GM12878 (cell line): ENCODE results near the gene ATP2A2. TPM values are rescaled to one million over a fixed set of nuclear protein-coding genes. Genes with fewer than 3 reads are reported as not detected.

Source experiments
- BACH1 ChIP-seq: fragments of 450-650 bp; IDR thresholded peaks from 2 replicates; pipeline ENCODE4 v1.6.1; 2017; ENCODE audit warnings: mild to moderate bottlenecking, borderline replicate concordance
- CBX5 ChIP-seq: sonication (generic); IDR thresholded peaks from 2 replicates; pipeline ENCODE4 v1.6.1; 2016; ENCODE audit warnings: low read depth, moderate library complexity, mild to moderate bottlenecking, inconsistent platforms
- EED ChIP-seq: sonication (generic); IDR thresholded peaks from 2 replicates; pipeline ENCODE4 v1.6.1; 2016; ENCODE audit warnings: antibody characterized with exemption, low read depth
- GATAD2B ChIP-seq: fragments of 450-650 bp; conservative IDR thresholded peaks from 2 replicates; pipeline ENCODE4 v1.6.1; 2017; ENCODE audit warnings: low read depth, mild to moderate bottlenecking, moderate library complexity
- JUNB ChIP-seq: IDR thresholded peaks from 2 replicates; pipeline ENCODE4 v1.6.1; 2016; ENCODE audit warnings: antibody characterized with exemption, mild to moderate bottlenecking
- LARP7 ChIP-seq: fragments of 450-650 bp; IDR thresholded peaks from 2 replicates; pipeline ENCODE4 v1.6.1; 2017; ENCODE audit warnings: mild to moderate bottlenecking
- MYC ChIP-seq: IDR thresholded peaks from 2 replicates; pipeline ENCODE4 v1.6.1; 2011; ENCODE audit warnings: mild to moderate bottlenecking, low read length, moderate library complexity, inconsistent platforms; ENCODE audit not compliant: insufficient read depth, insufficient replicate concordance, insufficient read length, severe bottlenecking
- NFYA ChIP-seq: IDR thresholded peaks from 2 replicates; pipeline ENCODE4 v1.6.1; 2011; ENCODE audit warnings: low read depth, mild to moderate bottlenecking, low read length, improper control_type of control experiment, borderline replicate concordance
- POLR2A ChIP-seq: IDR thresholded peaks from 2 replicates; pipeline ENCODE4 v1.6.1; 2011; ENCODE audit warnings: low read depth, mild to moderate bottlenecking, low read length
- STAT3 ChIP-seq: IDR thresholded peaks from 2 replicates; pipeline ENCODE4 v1.6.1; 2011; ENCODE audit warnings: low read depth, low read length, improper control_type of control experiment
- TCF7 ChIP-seq: IDR thresholded peaks from 2 replicates; pipeline ENCODE4 v1.6.1; 2014; ENCODE audit warnings: antibody characterized with exemption, borderline replicate concordance
- YY1 ChIP-seq: IDR thresholded peaks from 2 replicates; pipeline ENCODE4 v1.6.1; 2011; ENCODE audit warnings: low read depth, mild to moderate bottlenecking, low read length
- polyA plus RNA-seq, 11 experiments: library from polyadenylated mRNA; depleted of rRNA in 4 of 11; unstranded in 6 of 11; stranded (reverse) in 5 of 11; fragments of >200 nt; fragmentation: Nextera tagmentation in 4 of 11; fragmentation: Illumina TruSeq in 1 of 11; extraction: Ambion mirVana in 4 of 11; extraction: Trizol in 1 of 11; gene quantifications; 1 replicate in 1 of 11; 2 replicates in 10 of 11; pipeline versions ENCODE4 v1.2.1 to v1.2.3, GENCODE V29; 2011 to 2016; ENCODE audit warnings: inconsistent platforms in 2 of 11, missing spikeins in 2 of 11, low read depth in 1 of 11
- total RNA-seq, 4 experiments: library from RNA; depleted of rRNA in 3 of 4; stranded (reverse); fragments of >200 nt in 3 of 4; fragmentation: Illumina TruSeq in 1 of 4; extraction: Trizol in 1 of 4; gene quantifications; 2 replicates each; pipeline versions ENCODE4 v1.2.1 to v1.2.3, GENCODE V29; 2013 to 2021
- TF ChIP-seq, protein P1 (sequence below): IDR thresholded peaks from 2 replicates; pipeline ENCODE4 v1.6.1; 2011; ENCODE audit warnings: borderline replicate concordance, low read depth, mild to moderate bottlenecking, moderate library complexity, low read length; ENCODE audit not compliant: insufficient read depth, poor library complexity, severe bottlenecking

The ATP2A2 gene
- total and polyA plus RNA-seq, 10 of the 15 experiments (the other 5 are each of a cell fraction or from before 2014, with no cell fraction given), result 3.7 to 133 (median 34.4) TPM

- no peak for TF ChIP-seq JUNB
- peak; percentile 93 for TF ChIP-seq YY1
- no peak for TF ChIP-seq EED
- TF ChIP-seq BACH1, result peak; percentile 56; the same call in 1 of the 2 replicates
- TF ChIP-seq, protein P1, sequence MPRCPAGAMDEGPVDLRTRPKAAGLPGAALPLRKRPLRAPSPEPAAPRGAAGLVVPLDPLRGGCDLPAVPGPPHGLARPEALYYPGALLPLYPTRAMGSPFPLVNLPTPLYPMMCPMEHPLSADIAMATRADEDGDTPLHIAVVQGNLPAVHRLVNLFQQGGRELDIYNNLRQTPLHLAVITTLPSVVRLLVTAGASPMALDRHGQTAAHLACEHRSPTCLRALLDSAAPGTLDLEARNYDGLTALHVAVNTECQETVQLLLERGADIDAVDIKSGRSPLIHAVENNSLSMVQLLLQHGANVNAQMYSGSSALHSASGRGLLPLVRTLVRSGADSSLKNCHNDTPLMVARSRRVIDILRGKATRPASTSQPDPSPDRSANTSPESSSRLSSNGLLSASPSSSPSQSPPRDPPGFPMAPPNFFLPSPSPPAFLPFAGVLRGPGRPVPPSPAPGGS, result no peak
- peak; percentile 79; the same call in 1 of the 2 replicates for TF ChIP-seq LARP7
- TF ChIP-seq MYC, result peak; percentile 55
- no peak for TF ChIP-seq TCF7
- TF ChIP-seq NFYA, result no peak
- TF ChIP-seq STAT3, result no peak
- peak; percentile 43 for TF ChIP-seq GATAD2B
- TF ChIP-seq CBX5, result no peak
- TF ChIP-seq POLR2A, result peak; percentile 88
Measured at GRCh38 chr12:110281549-110282299, 677 bp downstream of the ATP2A2 start (continued).
